IMR-90 (cell line): ENCODE measurements around the gene KCNN3. TPM values are rescaled to one million over a fixed set of nuclear protein-coding genes. Genes with fewer than 3 reads are reported as not detected.

Experiments used
- ATAC-seq: fragments of 200-7000 bp; cut with Tn5 transposase; 2 replicates; pipeline ENCODE4 v1.9.1; 2020; ENCODE audit warnings: low read depth, mild to moderate bottlenecking, moderate library complexity
- BruUV-seq: library from RNA; stranded (reverse); fragments of 400-500 nt; replicated peaks from 2 replicates; lab custom pipeline; 2021; lab: Mats Ljungman, UMichigan
- CTCF ChIA-PET: fragments of 300-600 bp; formaldehyde crosslinking; extraction: SDS; loops from one replicate; lab custom pipeline; 2021; ENCODE audit warnings: antibody characterized with exemption; lab: Yijun Ruan, JAX
- POLR2A ChIA-PET: fragments of 300-600 bp; sonication (Branson Sonifier 250); formaldehyde crosslinking; loops from one replicate; lab custom pipeline; 2022; ENCODE audit warnings: antibody characterized with exemption; ENCODE audit not compliant: unreplicated experiment; lab: Charles Lee
- DNase-seq: peaks from one replicate; pipeline ENCODE4 v3.0.0; 2013
- H2AFZ ChIP-seq: replicated peaks from 2 replicates; pipeline ENCODE3; 2013; ENCODE audit warnings: low read length, mild to moderate bottlenecking; ENCODE audit not compliant: poor library complexity
- H2AK5ac ChIP-seq: 2 replicates; pipeline ENCODE4 v1.6.1; 2013; ENCODE audit warnings: low read depth, low read length, inconsistent platforms
- H2AK9ac ChIP-seq: replicated peaks from 2 replicates; pipeline ENCODE3; 2013; ENCODE audit warnings: mild to moderate bottlenecking, low read depth, low read length, moderate library complexity; ENCODE audit not compliant: poor library complexity
- H2BK120ac ChIP-seq: 2 replicates; pipeline ENCODE4 v1.6.1; 2013; ENCODE audit warnings: low read depth, low read length, inconsistent platforms
- H2BK15ac ChIP-seq: 3 replicates; pipeline ENCODE4 v1.6.1; 2013; ENCODE audit warnings: low read depth, low read length, inconsistent platforms
- H2BK20ac ChIP-seq: 2 replicates; pipeline ENCODE4 v1.6.1; 2013; ENCODE audit warnings: low read depth, mild to moderate bottlenecking, inconsistent platforms, low read length, moderate library complexity
- H2BK5ac ChIP-seq: 2 replicates; pipeline ENCODE4 v1.6.1; 2013; ENCODE audit warnings: mild to moderate bottlenecking, low read depth, low read length, inconsistent platforms; ENCODE audit not compliant: poor library complexity, severe bottlenecking
- H3K14ac ChIP-seq: replicated peaks from 2 replicates; pipeline ENCODE4 v1.6.1; 2013; ENCODE audit warnings: low read depth, low read length, inconsistent platforms
- H3K18ac ChIP-seq: 2 replicates; pipeline ENCODE4 v1.6.1; 2013; ENCODE audit warnings: low read depth, low read length, control low read depth
- H3K23ac ChIP-seq: 2 replicates; pipeline ENCODE4 v1.6.1; 2013; ENCODE audit warnings: low read depth, low read length, inconsistent platforms
- H3K27ac ChIP-seq: 2 replicates; pipeline ENCODE4 v1.5.1; 2013; ENCODE audit warnings: mild to moderate bottlenecking, control low read depth, low read length; ENCODE audit not compliant: insufficient read depth
- H3K27me3 ChIP-seq: 2 replicates; pipeline ENCODE4 v1.6.1; 2013; ENCODE audit warnings: low read length; ENCODE audit not compliant: control insufficient read depth, insufficient read depth
- H3K36me3 ChIP-seq: 2 replicates; pipeline ENCODE4 v1.6.1; 2013; ENCODE audit warnings: low read length, mixed read lengths; ENCODE audit not compliant: control insufficient read depth, insufficient read depth
- H3K4ac ChIP-seq: 2 replicates; pipeline ENCODE4 v1.6.1; 2013; ENCODE audit warnings: low read depth, low read length, inconsistent platforms
- H3K4me1 ChIP-seq: 2 replicates; pipeline ENCODE4 v1.6.1; 2013; ENCODE audit warnings: low read length, mixed read lengths; ENCODE audit not compliant: control insufficient read depth, insufficient read depth
- H3K4me2 ChIP-seq: 2 replicates; pipeline ENCODE4 v1.6.1; 2013; ENCODE audit warnings: low read depth, mild to moderate bottlenecking, control low read depth, low read length, moderate library complexity
- H3K4me3 ChIP-seq: 2 replicates; pipeline ENCODE4 v1.5.1; 2013; ENCODE audit warnings: low read depth, mild to moderate bottlenecking, control low read depth, low read length, moderate library complexity; ENCODE audit not compliant: insufficient read depth
- H3K56ac ChIP-seq: 2 replicates; pipeline ENCODE4 v1.6.1; 2013; ENCODE audit warnings: low read length, inconsistent platforms; ENCODE audit not compliant: insufficient read depth; ENCODE audit errors: extremely low read depth
- H3K79me1 ChIP-seq, 2 experiments: 2 replicates each; pipeline ENCODE4 v1.6.1; 2013; ENCODE audit warnings: low read length in 2 of 2, inconsistent platforms in 1 of 2, low read depth in 1 of 2
- H3K9ac ChIP-seq: 2 replicates; pipeline ENCODE4 v1.6.1; 2013; ENCODE audit warnings: low read depth, low read length, control low read depth
- H3K9me1 ChIP-seq: 2 replicates; pipeline ENCODE4 v1.6.1; 2013; ENCODE audit warnings: low read length, inconsistent platforms; ENCODE audit not compliant: insufficient read depth
- H3K9me3 ChIP-seq: 2 replicates; pipeline ENCODE4 v1.6.1; 2013; ENCODE audit warnings: low read length; ENCODE audit not compliant: control insufficient read depth, insufficient read depth
- H4K20me1 ChIP-seq: 2 replicates; pipeline ENCODE4 v1.6.1; 2013; ENCODE audit warnings: low read length, inconsistent platforms; ENCODE audit not compliant: insufficient read depth
- H4K5ac ChIP-seq: 2 replicates; pipeline ENCODE4 v1.6.1; 2013; ENCODE audit warnings: mild to moderate bottlenecking, low read depth, low read length, control low read depth
- H4K8ac ChIP-seq, 2 experiments: 2 replicates each; pipeline ENCODE4 v1.6.1; 2013; ENCODE audit warnings: low read depth in 2 of 2, low read length in 2 of 2, control low read depth in 1 of 2, inconsistent platforms in 1 of 2
- H4K91ac ChIP-seq: 2 replicates; pipeline ENCODE4 v1.6.1; 2013; ENCODE audit warnings: low read depth, low read length, inconsistent platforms; ENCODE audit not compliant: insufficient read depth
- BHLHE40 ChIP-seq: fragments of 150-350 bp; IDR thresholded peaks from 2 replicates; pipeline ENCODE4 v1.6.1; 2016; ENCODE audit warnings: mild to moderate bottlenecking, low read depth, low read length
- CHD1 ChIP-seq: IDR thresholded peaks from 2 replicates; pipeline ENCODE4 v1.6.1; 2012; ENCODE audit warnings: low read depth, low read length, improper control_type of control experiment
- MAFK ChIP-seq: IDR thresholded peaks from 2 replicates; pipeline ENCODE4 v1.6.1; 2012; ENCODE audit warnings: low read depth, low read length, improper control_type of control experiment
- NFE2L2 ChIP-seq: fragments of 150-350 bp; IDR thresholded peaks from 2 replicates; pipeline ENCODE4 v1.6.1; 2016; ENCODE audit warnings: low read depth, mild to moderate bottlenecking, low read length
- WGBS, 2 experiments: methylation state at CpG; one replicate each; pipeline versions ENCODE4 v1.1.5 to v1.1.7; 2013; ENCODE audit warnings: missing lambda C conversion rate in 2 of 2; ENCODE audit not compliant: insufficient read length in 1 of 2; ENCODE audit errors: extremely low coverage in 2 of 2; 5-methylcytosine and 5-hydroxymethylcytosine counted together
- dilution Hi-C: fragments of 300-500 bp; cut with HindIII; formaldehyde crosslinking; loops from one replicate; pipeline ENCODE4 v1.14.3; 2018; ENCODE audit warnings: low sequenced_read_pairs; ENCODE audit not compliant: unreplicated experiment
- in situ Hi-C: fragments of 300-500 bp; cut with MboI; formaldehyde crosslinking; loops from 3 replicates; pipeline ENCODE4 v1.14.3; 2019; ENCODE audit warnings: low sequenced_read_pairs, inconsistent platforms, mixed read lengths
- intact Hi-C: fragments of 100-400 bp; cut with micrococcal nuclease; formaldehyde crosslinking; loops from 2 replicates; pipeline ENCODE4 v1.10.0; 2022
- polyA plus RNA-seq, 3 experiments: library from polyadenylated mRNA; depleted of rRNA; stranded (reverse); fragments of >200 nt; gene quantifications; 2 replicates each; pipeline ENCODE4 v1.2.3, GENCODE V29; 2012; ENCODE audit warnings: low replicate concordance in 1 of 3
- total RNA-seq: library from RNA; depleted of rRNA; stranded (reverse); fragments of >200 nt; gene quantifications from 2 replicates; pipeline ENCODE4 v1.2.3, GENCODE V29; 2012
- TF ChIP-seq, protein P1 (sequence below): fragments of 150-350 bp; IDR thresholded peaks from 2 replicates; pipeline ENCODE4 v1.6.1; 2016; ENCODE audit warnings: low read depth, mild to moderate bottlenecking, low read length, moderate library complexity, borderline replicate concordance

KCNN3 gene
- total and polyA plus RNA-seq, 2 of the 4 experiments (the other 2 are of a cell fraction): 0.02 TPM; not detected in 1

DNA sequence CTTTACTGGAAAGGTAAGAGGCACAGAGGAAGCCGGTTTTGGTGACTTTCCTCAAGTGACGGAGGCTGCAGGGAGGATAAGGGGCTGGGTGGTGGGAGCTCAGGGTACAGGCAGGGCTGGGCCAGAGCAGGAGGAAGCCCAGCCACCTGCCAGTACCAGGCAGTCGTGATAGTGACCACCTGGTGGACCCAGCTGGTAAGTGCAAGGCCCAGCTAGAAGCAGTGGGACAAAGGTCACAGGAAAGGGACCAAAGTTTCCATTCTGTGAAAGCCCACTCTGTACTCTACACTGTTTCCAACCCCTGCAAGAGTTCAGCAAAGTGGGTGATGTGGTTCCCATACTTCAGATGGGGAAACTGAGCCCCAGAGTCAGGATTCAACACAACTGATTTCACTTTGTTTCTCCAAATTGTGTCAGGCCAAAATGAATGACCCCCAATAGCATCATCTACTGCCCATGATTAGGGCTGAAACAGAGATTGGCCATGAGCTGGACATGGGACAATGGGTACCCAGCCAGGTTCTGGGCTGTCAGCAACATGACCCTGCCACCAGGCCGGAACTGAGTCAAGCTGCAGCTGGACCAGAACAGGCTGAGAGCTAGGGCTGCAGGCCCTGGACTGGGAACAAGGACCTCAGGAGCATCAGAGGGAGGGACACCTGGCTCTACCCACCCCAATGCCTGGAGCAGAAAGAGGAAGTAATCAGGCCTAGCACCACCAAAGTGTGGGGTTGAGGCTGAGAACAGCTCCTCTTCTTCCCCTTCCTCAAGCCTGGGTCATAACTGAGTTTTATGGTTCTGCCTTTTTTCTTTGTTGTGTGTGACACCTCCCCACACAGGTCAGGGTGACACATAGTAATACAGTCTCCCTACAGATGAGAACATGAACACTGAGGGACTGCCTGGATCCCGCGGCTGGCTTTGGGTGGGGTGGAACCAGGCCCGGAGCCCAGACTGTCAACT, 50.2 kb downstream of the KCNN3 start (continued):
- TF ChIP-seq, protein P1, sequence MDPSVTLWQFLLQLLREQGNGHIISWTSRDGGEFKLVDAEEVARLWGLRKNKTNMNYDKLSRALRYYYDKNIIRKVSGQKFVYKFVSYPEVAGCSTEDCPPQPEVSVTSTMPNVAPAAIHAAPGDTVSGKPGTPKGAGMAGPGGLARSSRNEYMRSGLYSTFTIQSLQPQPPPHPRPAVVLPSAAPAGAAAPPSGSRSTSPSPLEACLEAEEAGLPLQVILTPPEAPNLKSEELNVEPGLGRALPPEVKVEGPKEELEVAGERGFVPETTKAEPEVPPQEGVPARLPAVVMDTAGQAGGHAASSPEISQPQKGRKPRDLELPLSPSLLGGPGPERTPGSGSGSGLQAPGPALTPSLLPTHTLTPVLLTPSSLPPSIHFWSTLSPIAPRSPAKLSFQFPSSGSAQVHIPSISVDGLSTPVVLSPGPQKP: no peak

DNA sequence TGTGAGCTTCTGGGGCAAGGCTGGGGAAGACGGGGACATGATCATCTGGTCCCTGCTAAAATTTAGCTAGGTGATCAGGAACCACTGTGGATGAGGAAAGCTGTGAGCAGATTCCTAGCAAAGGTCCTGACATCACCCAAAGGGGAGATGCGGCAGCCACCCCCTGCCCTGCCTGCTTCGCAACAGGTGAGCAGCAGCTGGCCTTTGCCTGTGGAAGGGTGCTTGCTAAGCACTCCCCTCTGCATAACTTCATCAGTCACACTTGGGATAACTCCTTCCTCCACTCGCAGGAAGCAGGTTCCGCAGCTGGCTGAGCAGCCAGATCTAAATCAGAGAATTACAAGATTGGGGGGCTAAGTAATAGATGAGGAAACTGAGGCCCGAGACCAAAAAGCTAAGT, 51.2 kb downstream of the KCNN3 start:
- 60% methylated on average over 1 of the region's 6 CpGs; no CpG with 5 or more reads in 1 of the 2 experiments for WGBS, 2 experiments
- Histone ChIP-seq H3K27me3 (peaks cover 68% of the 10 kb centered on the region), H3K36me3 (no peaks in the 10 kb centered on the region), H2BK120ac (no peak overlapping the region), H3K4ac (no peak overlapping the region), H3K9ac (no peak overlapping the region), H4K20me1 (no peaks in the 10 kb centered on the region), H2AFZ (no peak overlapping the region), H3K4me2 (no peak overlapping the region), H2BK20ac (no peak overlapping the region), H3K18ac (no peak overlapping the region), H3K9me1 (no peaks in the 10 kb centered on the region; the same call in 1 of the 2 replicates), H3K4me1 (no peaks in the 10 kb centered on the region), H4K91ac (no peak overlapping the region), H2BK5ac (no peak overlapping the region), H2AK5ac (no peak overlapping the region), H3K4me3 (no peak overlapping the region), H2BK15ac (no peak overlapping the region), H4K8ac (no peak overlapping the region), H3K79me1 (no peaks in the 10 kb centered on the region), H3K14ac (no peak overlapping the region), H3K27ac (no peak overlapping the region), H3K23ac (no peak overlapping the region), H2AK9ac (no peak overlapping the region), H3K56ac (no peak overlapping the region), H3K9me3 (no peaks in the 10 kb centered on the region), H4K5ac (no peak overlapping the region)
- no peak for DNase-seq
- intact Hi-C loops: no loop called here
- no TSS peak for BruUV-seq
- no peak for ATAC-seq
- CTCF ChIA-PET: interaction anchor here (0.8 kb wide), 1 partner anchor 42 kb away, joined by 5 read pairs; no protein-coding TSS in a partner anchor
- TF ChIP-seq MAFK (no peak), BHLHE40 (no peak), NFE2L2 (no peak), CHD1 (no peak)
- POLR2A ChIA-PET: no interaction called here
- dilution Hi-C loops: no loop called here
- in situ Hi-C loops: no loop called here
